WERI-Rb-1 (cell line): ENCODE data around the gene CCDC18.

Experiments
- DNase-seq: peaks from one replicate; pipeline ENCODE4 v3.0.0-alpha.2; 2020
- H3K27ac ChIP-seq: fragments of 250-450 bp; sonication (Bioruptor Pico); 2 replicates; pipeline ENCODE4 v1.5.1; 2020; ENCODE audit warnings: mild to moderate bottlenecking, moderate library complexity
- H3K27me3 ChIP-seq: fragments of 250-450 bp; sonication (Bioruptor Pico); 2 replicates; pipeline ENCODE4 v1.5.1; 2021; ENCODE audit warnings: mild to moderate bottlenecking, low read depth, moderate library complexity; ENCODE audit not compliant: insufficient read depth, severe bottlenecking
- H3K36me3 ChIP-seq: fragments of 250-450 bp; sonication (Bioruptor Pico); 2 replicates; pipeline ENCODE4 v1.5.1; 2020; ENCODE audit warnings: mild to moderate bottlenecking, moderate library complexity
- H3K4me3 ChIP-seq: 2 replicates; pipeline ENCODE4 v1.5.1; 2011; ENCODE audit warnings: low read depth, mild to moderate bottlenecking, control low read depth, low read length
- H3K9me3 ChIP-seq: fragments of 250-450 bp; sonication (Bioruptor Pico); 2 replicates; pipeline ENCODE4 v1.5.1; 2021; ENCODE audit warnings: mild to moderate bottlenecking, moderate library complexity; ENCODE audit not compliant: severe bottlenecking
- CTCF ChIP-seq: IDR thresholded peaks from 2 replicates; pipeline ENCODE4 v1.5.1; 2011; ENCODE audit warnings: low read depth, mild to moderate bottlenecking, control low read depth, inconsistent platforms, low read length

The CCDC18 gene

GRCh38 chr1:93283496-93283895 lies 103.0 kb downstream of the CCDC18 start:
- Histone ChIP-seq H3K27me3 (no peaks in the 10 kb centered on the region), H3K4me3 (no peak overlapping the region), H3K9me3 (peaks cover 2% of the 10 kb centered on the region), H3K27ac (no peak overlapping the region), H3K36me3 (no peaks in the 10 kb centered on the region)
- TF ChIP-seq CTCF: no peak
- no peak for DNase-seq

- TF ChIP-seq CTCF: no peak
- no peak overlapping the region for H3K4me3 ChIP-seq
- no peaks in the 10 kb centered on the region for H3K9me3 ChIP-seq
- H3K27ac ChIP-seq: no peak overlapping the region
- H3K27me3 ChIP-seq: no peaks in the 10 kb centered on the region
- DNase-seq: no peak
- H3K36me3 ChIP-seq: no peaks in the 10 kb centered on the region
Measured at GRCh38 chr1:93288558-93288957, 108.0 kb downstream of the CCDC18 start.

- Histone ChIP-seq H3K27me3 (no peaks in the 10 kb centered on the region), H3K27ac (no peak overlapping the region), H3K4me3 (no peak overlapping the region), H3K9me3 (no peaks in the 10 kb centered on the region), H3K36me3 (no peaks in the 10 kb centered on the region)
- no peak for TF ChIP-seq CTCF
- DNase-seq: no peak
Measured at GRCh38 chr1:93296555-93297154, 116.1 kb downstream of the CCDC18 start.

GRCh38 chr1:93301131-93301530 lies 120.6 kb downstream of the CCDC18 start:
- Histone ChIP-seq H3K4me3 (no peak overlapping the region), H3K36me3 (no peaks in the 10 kb centered on the region), H3K9me3 (no peaks in the 10 kb centered on the region), H3K27ac (no peak overlapping the region), H3K27me3 (no peaks in the 10 kb centered on the region)
- no peak for TF ChIP-seq CTCF
- no peak for DNase-seq

GRCh38 chr1:93302078-93302477 lies 121.6 kb downstream of the CCDC18 start:
- Histone ChIP-seq H3K9me3 (no peaks in the 10 kb centered on the region), H3K27me3 (no peaks in the 10 kb centered on the region), H3K36me3 (no peaks in the 10 kb centered on the region), H3K27ac (no peak overlapping the region), H3K4me3 (no peak overlapping the region)
- DNase-seq: no peak
- TF ChIP-seq CTCF: no peak

GRCh38 chr1:93304716-93305138 lies 124.2 kb downstream of the CCDC18 start:
- DNase-seq: peak; percentile 25
- no peaks in the 10 kb centered on the region for H3K9me3 ChIP-seq
- peak; percentile 61 for TF ChIP-seq CTCF

More at GRCh38 chr1:93304716-93305138, 124.2 kb downstream of the CCDC18 start:
- Histone ChIP-seq H3K4me3 (no peak overlapping the region), H3K27ac (no peak overlapping the region), H3K36me3 (no peaks in the 10 kb centered on the region), H3K27me3 (no peaks in the 10 kb centered on the region)
